Measurements from ENCODE around the gene SLC25A15.
"Not testable (repeated sequence)": the region's sequence is repeated elsewhere in the genome, so short reads cannot be mapped to it uniquely, and the experiment has no call there.

SLC25A15 gene

DNA sequence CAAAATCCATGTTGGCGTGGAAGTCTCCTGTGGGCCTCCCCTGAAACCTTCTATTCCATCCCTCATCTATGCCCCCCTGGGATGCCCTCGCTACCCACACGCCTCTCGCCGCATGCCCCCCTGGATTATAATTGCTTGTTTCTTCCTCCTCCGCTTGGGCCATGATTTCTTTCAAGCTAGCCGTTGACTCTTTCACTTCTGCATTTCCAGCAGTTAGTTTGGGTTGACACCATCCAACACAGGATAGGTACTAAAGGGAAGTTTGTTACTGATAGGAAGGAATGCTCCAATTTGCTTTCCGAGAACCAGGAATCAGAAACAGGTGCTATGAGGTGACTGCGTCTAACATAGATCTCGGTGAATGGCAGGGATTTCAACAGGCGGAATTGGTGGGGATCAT lies 7.7 kb upstream of the SLC25A15 start:
- no peak for DNase-seq (ENCODE audit: low spot score)

DNA sequence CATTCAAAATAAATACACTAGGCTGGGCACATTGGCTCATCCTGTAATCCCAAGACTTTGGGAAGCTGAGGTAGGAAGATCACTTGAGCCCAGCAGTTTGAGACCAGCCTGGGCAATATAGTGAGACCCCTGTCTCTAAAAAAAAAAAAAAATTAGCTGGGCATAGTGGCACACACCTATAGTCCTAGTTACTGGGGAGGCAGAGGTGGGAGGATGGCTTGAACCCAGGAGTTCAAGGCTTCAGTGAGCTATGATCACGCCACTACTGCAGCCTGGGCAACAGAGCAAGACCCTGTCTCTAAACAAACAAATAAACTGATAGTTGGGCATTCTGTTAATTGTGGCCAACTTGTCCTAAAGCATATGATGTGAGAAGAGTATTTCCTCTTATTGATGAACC lies 6.4 kb upstream of the SLC25A15 start:
- not testable (repeated sequence) for DNase-seq (ENCODE audit: low spot score)

DNA sequence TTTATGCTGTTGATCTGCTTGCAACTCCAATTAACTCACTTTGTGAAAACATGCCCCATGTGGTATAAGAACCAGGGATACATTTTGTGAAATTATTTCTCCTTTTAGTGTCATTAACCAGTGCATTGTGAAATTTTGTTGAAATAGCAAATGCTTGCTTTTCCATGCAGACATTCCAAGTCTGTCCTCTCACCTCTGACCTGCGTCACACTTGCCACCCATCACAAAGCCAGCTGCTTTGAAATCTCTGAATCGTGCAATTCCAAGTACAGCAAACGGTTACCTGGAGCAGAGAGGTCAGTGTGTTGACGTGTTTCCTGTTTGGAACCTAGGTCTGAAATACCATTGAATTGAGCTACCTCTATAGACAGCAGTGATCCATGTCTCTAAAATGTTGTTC lies 4.9 kb upstream of the SLC25A15 start:
- no peak for DNase-seq (ENCODE audit: low spot score)

DNA sequence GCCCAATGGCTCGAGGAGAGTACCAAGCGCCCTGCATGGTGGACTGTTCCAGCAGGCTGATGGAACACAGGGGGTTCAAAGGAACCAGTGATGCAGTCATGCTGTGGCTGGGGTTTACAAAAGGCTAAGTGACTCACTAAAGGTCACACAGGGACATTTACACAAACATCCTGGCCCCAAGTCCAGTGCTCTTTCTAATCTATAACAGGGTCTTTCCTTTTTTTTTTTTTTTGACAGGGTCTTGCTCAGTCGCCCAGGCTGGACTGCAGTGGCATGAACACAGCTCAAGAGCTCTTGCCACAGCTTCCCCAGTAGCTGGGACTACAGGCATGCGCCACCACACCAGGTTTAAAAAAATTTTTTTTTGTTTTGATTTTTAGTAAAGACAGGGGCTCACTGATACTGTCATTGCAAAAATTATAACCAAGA lies 2.8 kb upstream of the SLC25A15 start:
- peak; percentile 21 for DNase-seq (ENCODE audit: low spot score)

DNA sequence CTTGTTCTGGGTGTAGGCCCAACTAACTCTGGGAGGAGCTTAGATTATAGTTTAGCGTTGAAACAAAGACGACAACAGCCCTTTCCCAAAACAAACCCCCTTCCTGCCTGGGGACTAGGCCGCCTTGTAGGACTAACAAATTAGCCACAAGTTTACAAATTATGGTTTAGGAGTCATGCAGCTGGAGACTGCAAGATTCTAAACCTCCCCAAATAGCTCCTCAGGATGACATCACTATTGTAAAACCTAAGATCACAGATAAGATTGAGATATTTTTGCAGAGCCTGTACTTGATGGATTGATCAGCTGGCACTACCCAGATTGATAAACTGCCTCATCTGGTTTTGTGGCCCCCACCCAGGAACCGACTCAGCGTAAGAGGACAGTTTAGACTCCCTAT lies 2.3 kb upstream of the SLC25A15 start:
- DNase-seq (ENCODE audit: low spot score), result no peak

DNA sequence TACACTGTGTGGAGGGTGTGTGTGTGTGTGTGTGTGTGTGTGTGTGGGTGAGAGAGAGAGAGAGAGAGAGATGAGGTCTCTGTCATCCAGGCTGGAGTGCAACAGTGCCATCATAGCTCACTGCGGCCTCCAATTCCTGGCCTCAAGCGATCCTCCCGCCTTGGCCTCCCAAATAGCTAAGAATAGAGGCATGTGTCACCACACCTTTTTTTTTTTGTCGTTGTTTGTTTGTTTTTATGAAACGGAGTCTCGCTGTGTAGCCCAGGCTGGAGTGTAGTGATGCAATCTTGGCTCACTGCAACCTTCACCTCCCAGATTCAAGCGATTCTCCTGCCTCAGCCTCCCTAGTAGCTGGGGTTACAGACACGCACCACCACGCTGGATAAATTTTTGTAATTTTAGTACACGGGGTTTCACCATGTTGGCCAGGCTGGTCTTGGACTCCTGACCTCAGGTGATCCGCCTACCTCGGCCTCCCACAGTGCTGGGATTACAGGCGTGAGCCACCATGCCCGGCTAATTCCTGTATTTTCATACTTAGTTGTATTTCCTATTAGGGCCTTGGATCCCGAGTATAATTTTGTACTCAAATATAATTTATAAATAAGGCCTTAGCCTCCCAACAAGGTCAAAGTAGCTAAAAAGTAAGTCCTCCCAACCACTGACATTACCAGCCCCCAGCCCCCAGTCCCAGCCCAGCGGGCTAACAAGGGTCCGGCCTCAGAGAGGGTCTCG lies 704 bp upstream of the SLC25A15 start:
- DNase-seq (ENCODE audit: low spot score), result not testable (repeated sequence)

DNA sequence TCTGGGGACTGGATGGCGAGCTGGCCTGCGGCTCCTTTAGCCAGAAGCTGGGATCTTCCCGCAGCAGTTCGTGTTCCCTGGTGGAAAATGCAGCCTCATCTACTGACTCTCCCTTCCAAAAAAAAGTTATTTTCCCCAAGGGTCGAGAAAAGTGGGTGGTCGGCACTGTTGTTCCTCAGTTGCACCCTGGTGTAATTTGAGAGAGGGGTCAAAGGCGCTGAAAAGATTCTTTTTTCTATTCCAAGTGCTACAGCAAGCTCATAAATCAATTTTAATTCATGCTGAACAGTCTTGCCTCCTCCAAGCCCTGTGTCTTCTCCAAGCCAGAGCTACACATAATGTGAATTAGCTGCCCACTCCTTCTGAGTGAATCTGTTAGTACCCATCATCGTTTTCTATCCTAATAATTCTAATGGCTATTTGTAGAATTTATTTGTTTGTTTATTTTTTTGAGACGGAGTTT lies 774 bp downstream of the SLC25A15 start:
- DNase-seq (ENCODE audit: low spot score), result peak; percentile 45

DNA sequence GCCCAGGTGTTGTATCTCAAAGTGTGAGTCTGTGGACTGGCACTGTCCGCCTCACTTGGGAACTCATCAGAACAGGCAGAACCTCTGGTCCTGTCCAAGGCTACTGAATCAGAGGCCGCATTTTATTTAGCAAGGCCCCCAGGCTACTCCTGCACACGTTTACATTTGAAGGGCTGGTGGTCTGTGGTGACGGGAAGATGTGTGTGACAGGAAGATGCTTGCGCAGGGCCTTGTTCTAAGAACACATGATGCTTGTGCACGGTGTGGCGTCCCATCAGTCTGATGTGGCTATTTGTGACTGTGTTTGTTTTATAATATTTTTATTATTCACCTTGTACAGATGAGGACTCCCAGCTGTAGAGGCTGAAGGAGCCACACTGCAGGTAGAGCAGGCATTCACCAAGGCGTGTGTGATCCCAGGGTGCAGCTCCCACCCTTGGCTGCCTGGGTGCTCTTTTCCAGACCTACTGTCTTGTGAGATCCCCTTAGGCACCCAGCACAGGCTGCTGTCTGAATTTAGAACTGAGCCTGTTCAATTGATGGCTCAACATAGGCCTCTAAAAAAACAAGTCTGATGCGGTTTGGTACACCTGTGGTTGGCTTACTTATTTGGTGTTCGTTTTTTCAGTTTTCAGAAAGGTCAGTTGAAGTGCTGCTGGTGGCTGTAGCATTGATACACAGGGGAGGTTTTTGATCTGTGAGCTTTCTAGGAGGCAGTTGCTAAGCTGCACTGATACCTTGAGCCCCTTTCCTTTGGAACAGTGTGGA lies 3.1 kb downstream of the SLC25A15 start:
- no peak for DNase-seq (ENCODE audit: low spot score)

DNA sequence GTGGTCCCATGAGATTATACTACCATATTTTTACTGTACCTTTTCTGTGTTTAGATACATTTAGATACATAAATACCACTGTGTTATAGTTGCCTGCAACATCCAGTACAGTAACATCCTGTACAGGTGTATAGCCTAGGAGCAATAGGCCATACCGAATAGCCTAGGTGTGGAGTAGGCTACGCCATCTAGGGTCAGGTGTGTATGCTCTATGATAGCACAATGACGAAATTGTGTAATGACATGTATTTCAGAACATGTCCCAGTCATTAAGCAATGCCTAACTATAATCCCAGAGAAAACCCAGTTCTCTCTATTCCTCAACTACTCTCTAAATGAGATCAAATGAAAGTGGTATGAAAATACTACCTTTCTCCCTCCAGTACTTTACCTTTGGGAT lies 3.9 kb downstream of the SLC25A15 start:
- DNase-seq (ENCODE audit: low spot score), result no peak

DNA sequence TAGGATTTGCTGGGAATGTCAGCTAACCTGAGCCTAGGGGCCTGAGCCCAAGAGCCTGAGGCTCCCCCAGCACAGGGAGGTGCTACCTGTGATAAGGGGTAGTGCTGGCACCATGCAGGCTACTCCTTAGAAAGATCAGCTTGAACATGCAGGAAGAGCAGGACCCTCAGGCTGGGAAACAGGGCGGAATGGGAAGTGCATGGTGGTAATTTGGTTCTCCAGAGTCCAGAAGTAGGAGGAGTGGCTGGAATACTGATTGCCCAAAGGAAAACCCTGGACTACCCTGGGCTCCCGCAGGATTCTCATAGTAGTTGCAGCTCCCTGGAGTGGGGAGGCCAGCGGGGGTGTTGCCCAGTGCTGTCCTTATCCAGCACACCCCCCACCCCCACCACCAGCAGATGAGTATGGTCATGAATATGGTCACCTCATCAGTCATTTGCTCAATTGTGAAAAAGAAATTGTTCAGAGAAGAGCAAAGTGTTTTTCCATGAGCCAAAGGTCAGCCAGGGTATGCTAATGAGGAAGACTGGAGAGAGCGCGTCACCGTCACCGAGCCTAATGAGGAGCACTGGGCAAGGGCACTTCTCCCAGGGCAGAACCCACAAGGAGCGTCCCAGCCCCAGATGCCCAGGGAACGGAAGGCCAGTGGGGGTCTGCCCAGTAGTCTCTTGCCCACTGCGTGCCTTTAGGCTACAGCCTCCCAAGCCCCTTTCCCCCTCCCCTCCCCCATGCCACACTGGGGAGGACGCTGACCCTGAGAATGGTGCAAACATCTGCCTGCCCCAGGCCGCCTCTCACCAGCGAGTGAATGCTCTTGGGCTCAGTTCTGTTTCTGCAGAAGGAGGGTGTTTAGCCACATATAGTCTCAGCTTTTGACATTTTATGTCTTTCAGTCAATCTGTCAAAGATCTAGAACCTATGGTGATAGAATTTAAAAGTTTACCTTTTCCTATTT lies 5.3 kb downstream of the SLC25A15 start:
- no peak for DNase-seq (ENCODE audit: low spot score)

DNA sequence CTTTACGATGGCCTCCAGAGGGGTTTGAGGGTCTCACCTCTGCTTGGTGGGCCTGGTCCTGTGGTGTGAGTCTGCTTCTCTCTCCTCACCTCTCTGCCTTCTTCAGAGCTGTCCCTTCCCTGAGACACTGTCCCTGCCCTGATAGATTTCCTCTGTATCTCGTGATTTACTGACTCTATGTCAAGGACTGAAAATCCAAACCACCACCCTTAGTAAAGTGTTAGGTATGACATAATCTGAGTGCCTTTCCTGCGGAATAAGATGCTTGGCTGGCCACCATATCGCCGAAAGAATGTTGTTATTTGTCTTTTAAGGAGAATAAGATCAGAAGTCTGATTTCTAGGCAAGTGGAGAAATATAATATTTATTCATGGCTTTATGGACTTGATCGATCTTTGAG lies 7.2 kb downstream of the SLC25A15 start:
- DNase-seq (ENCODE audit: low spot score), result no peak

DNA sequence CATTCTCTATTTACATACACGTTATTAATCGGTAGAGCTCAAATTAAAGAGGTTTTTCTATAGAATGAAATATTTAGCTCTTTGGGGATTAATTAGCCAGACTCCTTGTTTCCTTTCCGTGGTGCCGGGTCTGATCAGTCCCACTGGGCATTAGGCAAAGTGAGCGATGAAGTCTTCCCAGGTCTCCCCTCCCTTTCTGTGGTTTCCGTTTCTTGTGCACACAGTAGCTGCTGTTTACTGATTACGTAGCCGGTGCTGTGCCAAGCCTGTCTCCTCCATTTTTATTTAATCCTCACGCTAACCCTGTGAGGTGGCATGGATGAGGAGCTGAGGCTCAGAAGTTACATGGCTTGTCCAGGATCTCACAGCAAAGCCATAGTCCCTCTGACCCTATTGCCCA lies 9.0 kb downstream of the SLC25A15 start:
- no peak for DNase-seq (ENCODE audit: low spot score)

DNA sequence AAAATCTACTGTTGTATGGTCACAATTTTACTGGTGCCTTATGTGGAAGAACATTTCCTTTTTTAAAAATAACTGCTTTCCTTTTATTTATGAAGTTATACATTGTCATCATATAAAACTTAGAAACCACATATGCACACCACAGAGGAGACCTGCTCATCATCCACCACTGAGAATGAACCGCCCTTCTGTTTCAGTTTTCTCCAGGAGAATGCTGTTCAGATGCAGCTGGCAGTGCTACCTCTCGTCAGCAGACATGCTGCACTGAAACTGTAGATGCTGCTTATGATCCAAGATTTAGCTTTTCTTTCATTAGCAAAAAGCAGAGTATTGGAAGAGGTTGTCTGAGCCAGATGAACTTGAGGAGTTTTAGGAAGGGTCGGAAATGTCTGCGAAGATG lies 10.1 kb downstream of the SLC25A15 start:
- no peak for DNase-seq (ENCODE audit: low spot score)

DNA sequence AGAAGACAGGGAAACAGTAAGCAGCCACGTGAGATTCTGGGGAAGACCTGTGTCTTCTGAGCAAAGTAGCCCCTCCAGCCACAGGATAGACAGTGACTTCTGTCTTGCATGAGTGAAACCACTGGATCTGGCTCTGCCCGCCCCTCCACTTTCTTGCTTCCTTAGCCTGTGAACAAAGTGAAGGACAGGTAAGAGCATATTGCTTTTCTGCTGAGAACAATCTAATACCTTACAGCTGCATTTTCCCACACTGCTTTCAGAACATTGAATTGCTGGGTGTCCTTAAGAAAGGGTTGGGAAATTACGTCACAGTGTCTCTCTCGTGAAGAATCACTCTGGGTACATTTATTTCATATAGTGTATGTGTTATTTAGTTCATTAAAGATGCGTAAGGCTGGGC lies 11.1 kb downstream of the SLC25A15 start:
- no peak for DNase-seq (ENCODE audit: low spot score)

DNA sequence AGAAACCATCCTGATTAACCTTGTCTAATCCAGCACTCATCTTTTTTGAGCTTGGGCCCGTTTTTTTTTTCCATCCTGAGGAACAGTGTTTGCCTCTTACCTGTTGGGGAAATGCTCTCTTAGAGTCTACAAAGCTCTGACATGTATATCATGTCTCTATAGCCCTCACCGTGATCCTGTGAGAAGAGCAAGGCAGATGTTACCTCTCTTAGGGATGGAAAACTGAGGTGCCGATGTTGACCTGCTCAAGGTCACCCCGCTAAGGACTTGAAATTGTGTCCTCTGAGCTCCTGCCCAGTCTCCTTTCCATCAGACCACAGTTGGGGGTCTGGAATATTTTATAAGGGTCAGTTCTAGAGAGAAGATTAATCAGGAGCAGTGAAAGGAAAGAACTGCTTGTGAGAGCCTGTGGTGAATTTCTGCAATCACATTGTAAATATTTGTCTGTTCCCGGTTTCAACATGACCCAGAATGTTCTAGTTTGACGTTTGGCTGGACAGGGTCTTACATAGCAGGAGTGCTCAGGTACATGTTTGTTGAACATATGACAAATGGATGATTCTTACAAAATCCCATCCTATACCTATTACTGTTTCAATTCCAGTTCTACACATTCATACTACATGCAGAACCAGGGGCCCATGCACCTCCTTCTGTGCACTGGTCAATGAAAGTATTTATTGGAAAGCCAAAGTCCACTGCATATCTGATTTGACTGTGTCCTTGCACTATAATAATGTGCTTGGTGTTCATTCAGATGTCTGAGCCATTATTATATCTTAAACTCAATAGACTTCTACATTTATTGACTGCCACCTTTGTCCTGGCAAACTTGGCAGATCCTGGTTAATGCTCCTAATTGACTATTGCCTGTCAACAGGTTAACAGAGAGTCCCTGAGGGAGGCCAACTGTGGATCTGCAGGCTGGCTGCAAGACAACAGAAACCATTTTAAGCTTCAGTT lies 12.1 kb downstream of the SLC25A15 start:
- DNase-seq (ENCODE audit: low spot score), result no peak

DNA sequence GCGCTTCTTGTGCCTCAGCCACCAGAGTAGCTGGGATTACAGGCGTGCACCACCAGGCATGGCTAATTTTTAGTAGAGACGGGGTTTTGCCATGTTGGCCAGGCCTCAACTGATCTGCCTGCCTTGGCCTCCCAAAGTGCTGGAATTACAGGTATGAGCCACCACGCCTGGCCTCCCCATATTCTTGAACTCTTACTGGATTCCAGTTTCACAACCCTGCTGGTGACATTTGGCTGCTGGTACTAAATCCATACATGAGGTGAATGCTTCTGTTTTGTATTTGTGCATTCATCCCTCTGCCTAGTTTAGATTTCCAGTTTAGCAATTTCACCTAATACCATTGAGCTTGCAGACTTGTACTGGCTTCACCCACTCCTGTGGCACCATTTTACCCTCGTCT lies 13.9 kb downstream of the SLC25A15 start:
- DNase-seq (ENCODE audit: low spot score), result no peak

DNA sequence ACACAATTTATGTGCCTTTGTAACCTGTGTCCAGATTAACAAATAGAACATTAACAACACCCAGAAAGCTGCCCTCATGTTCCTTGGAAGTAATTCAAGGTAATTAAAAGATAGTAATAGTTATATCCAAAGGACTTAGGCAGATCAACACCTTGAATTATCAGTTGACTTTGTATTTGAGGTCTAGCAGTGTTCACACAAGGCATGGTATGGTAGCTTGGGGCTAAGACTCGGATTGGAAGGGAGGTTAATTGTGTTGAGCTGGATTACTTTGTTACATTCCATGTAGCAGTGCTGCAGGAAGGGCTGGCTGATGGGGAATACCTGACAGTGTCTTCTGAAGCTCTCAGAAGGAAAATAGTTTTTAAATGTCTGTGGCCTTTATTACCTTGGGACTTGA lies 16.8 kb downstream of the SLC25A15 start:
- DNase-seq (ENCODE audit: low spot score), result no peak

DNA sequence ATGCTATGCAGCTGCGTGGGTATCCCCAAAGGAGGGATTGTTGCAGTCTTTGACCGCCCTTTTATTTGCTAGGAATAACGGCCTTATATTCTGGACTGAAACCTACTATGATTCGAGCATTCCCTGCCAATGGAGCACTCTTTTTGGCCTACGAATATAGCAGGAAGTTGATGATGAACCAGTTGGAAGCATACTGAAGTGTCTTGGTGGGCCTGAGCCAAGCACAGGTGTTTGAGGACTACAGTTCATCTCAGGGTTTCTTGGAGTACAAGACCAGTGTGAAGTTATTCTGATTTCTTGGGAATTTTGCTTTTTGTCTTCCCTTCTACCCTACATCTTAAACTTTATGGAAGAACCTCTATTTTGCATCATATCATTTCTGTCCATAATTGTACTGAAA lies 20.1 kb downstream of the SLC25A15 start:
- DNase-seq (ENCODE audit: low spot score), result no peak

DNA sequence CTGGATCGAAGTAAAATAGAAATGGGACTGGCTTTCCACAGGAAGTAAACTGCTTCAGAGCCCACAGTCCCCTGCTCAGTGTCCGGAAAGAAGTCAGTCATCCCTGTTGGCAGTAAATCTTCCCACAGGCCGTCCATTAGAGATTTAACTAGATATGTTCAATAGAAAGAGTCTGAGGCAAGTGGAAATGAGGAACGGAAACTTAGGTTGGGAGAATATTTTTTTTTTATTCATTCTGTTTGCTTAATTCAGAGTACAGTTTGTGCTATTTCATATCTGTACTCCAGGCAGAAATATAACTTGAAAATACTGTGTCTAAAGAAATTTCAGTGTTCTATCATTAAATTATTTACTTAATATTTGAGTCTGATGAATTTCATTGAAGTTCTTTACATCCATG lies 22.7 kb downstream of the SLC25A15 start:
- DNase-seq (ENCODE audit: low spot score), result no peak

DNA sequence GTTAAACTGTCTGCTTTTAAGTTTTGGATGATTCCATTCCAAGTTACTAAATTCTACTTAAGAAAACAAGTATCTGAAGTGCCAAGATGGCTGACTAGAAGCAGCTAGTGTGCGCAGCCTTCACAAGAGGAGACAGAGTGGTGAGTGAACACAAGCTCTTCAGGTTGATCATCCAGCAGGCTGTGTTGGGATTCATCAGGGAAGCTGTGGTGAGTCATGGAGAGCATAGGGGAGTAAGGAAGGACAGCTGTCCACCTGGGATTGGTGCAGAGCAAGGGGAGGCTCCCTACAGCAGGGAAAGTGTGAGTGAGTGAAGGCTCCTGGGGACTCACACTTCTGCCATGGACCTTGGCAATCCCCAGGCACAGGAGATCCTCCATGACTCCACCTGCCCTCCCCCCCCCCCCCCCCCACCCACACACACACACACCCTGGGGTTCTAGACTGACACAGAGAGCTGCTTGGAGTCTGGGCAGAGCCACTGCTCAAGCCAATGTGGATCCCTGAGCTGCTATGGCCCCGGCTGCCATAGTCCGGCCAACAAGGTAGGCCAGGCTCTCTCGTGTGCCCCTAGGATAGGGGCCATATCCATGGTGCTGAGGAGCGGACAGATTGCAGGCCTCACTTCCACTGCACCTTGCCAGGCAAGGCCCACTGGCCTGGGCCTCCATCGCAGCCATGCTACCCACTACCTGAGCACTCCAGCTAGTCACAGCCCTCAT lies 23.5 kb downstream of the SLC25A15 start:
- peak; percentile 12 for DNase-seq (ENCODE audit: low spot score)
